Fibroblast of the aortic adventitia (primary cell): Measurements from ENCODE around the gene LRIT2. TPM values are rescaled to one million over a fixed set of nuclear protein-coding genes. Genes with fewer than 3 reads are reported as not detected.

Experiments
- DNase-seq: peaks from one replicate; pipeline ENCODE4 v3.0.0-alpha.2; 2010; ENCODE audit warnings: low read depth
- H3K4me3 ChIP-seq: 2 replicates; pipeline ENCODE4 v1.5.1; 2011; ENCODE audit warnings: low read depth, mild to moderate bottlenecking, control low read depth, low read length, moderate library complexity
- CTCF ChIP-seq: IDR thresholded peaks from 2 replicates; pipeline ENCODE4 v1.5.1; 2011; ENCODE audit warnings: mild to moderate bottlenecking, low read length, control low read depth, inconsistent platforms; ENCODE audit not compliant: insufficient read depth
- total RNA-seq: library from RNA; depleted of rRNA; stranded (reverse); fragments of >200 nt; gene quantifications from 2 replicates; pipeline ENCODE4 v1.2.3, GENCODE V29; 2012; ENCODE audit warnings: low replicate concordance

Gene LRIT2
- total RNA-seq, 1 donor, result not detected

- TF ChIP-seq CTCF, result no peak
- DNase-seq, result no peak
- no peak overlapping the region for H3K4me3 ChIP-seq
Observed at GRCh38 chr10:84208023-84208422, 17.3 kb downstream of the LRIT2 start.

GRCh38 chr10:84205853-84206525 is 19.4 kb downstream of the LRIT2 start:
- H3K4me3 ChIP-seq, result no peak overlapping the region
- no peak for TF ChIP-seq CTCF
- DNase-seq, result no peak

- peak; percentile 79 for TF ChIP-seq CTCF
- H3K4me3 ChIP-seq, result no peak overlapping the region
- peak; percentile 25 for DNase-seq
Observed at GRCh38 chr10:84205049-84205852, 20.1 kb downstream of the LRIT2 start.

GRCh38 chr10:84204610-84205009 is 20.7 kb downstream of the LRIT2 start:
- no peak overlapping the region for H3K4me3 ChIP-seq

GRCh38 chr10:84204122-84204521 is 21.2 kb downstream of the LRIT2 start:
- H3K4me3 ChIP-seq, result no peak overlapping the region
- peak; percentile 20 for TF ChIP-seq CTCF
- no peak for DNase-seq

More at GRCh38 chr10:84204610-84205009, 20.7 kb downstream of the LRIT2 start:
- no peak for TF ChIP-seq CTCF
- no peak for DNase-seq

- TF ChIP-seq CTCF, result no peak
- H3K4me3 ChIP-seq, result no peak overlapping the region
- DNase-seq, result no peak
Observed at GRCh38 chr10:84202349-84202748, 23.0 kb downstream of the LRIT2 start.
